ENCODE results near the gene PER2. TPM values are rescaled to one million over a fixed set of nuclear protein-coding genes. Genes with fewer than 3 reads are reported as not detected.
A peak's percentile ranks its signal among the peaks of the same experiment; 100 is the strongest.
"Not testable (repeated sequence)": the region's sequence is repeated elsewhere in the genome, so short reads cannot be mapped to it uniquely, and the experiment has no call there.

The PER2 gene, protein sequence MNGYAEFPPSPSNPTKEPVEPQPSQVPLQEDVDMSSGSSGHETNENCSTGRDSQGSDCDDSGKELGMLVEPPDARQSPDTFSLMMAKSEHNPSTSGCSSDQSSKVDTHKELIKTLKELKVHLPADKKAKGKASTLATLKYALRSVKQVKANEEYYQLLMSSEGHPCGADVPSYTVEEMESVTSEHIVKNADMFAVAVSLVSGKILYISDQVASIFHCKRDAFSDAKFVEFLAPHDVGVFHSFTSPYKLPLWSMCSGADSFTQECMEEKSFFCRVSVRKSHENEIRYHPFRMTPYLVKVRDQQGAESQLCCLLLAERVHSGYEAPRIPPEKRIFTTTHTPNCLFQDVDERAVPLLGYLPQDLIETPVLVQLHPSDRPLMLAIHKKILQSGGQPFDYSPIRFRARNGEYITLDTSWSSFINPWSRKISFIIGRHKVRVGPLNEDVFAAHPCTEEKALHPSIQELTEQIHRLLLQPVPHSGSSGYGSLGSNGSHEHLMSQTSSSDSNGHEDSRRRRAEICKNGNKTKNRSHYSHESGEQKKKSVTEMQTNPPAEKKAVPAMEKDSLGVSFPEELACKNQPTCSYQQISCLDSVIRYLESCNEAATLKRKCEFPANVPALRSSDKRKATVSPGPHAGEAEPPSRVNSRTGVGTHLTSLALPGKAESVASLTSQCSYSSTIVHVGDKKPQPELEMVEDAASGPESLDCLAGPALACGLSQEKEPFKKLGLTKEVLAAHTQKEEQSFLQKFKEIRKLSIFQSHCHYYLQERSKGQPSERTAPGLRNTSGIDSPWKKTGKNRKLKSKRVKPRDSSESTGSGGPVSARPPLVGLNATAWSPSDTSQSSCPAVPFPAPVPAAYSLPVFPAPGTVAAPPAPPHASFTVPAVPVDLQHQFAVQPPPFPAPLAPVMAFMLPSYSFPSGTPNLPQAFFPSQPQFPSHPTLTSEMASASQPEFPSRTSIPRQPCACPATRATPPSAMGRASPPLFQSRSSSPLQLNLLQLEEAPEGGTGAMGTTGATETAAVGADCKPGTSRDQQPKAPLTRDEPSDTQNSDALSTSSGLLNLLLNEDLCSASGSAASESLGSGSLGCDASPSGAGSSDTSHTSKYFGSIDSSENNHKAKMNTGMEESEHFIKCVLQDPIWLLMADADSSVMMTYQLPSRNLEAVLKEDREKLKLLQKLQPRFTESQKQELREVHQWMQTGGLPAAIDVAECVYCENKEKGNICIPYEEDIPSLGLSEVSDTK (N-terminal part only)
- 1 to 10 TPM; 6.4 to 8.1 TPM for total RNA-seq
- long read RNA-seq, partial matches to known transcripts: 0 of 1 reads
- long read RNA-seq, other reads (novel, unspliced or antisense): 1 of 1 reads

DNA sequence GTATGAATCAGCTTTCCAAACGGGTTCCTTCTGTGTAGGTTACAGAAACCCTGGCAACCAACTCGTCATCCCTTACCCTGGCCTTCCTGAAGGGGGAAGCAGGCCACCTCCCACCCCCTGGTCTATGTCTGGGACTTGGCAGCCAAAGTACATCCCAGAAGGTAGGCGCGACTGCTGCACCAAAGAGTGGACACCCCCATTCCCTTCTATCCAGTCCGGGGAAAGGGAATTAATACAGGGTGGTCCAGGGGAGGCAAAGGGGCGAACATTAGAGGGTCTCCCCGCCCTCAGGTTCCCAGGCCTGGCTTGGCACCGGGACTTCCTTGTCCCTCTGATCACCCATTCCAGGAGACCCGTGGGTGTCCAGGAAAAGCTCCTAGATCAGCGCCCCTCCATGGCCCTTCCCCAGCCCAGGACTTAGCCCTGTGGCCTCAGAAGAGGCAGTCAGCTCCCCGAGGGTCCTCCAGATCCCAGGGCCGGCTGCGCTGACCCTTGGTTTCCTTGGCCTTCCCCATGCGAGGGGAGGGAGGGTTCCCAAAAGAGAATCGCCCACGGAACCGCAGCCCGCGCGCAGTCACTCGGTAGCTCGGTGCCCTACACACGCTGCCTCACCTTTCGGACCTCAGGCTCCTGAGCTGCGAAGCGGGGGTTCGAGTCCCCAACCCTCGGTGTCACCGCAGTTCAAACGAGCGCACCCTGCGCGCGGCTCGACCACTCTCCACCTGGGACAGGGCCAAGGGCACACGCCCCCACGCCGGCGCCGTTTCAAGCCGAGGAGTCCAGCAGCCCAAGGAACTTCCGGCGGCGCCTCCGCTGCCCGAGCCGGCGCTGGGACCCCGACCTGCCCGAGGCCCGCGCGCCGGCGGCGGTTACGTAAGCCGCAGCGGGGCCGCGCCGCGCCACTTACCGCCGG, at the start of gene PER2:
PER2 (minus strand) TSS at position 874 of the 913 bp plus-strand sequence. CDS start 10,674 bp downstream, outside the sequence.
- intact Hi-C loops (cut with DNase I): no loop called here
- peak; percentile 31 to 35 for ATAC-seq
- peak; percentile 64 for DNase-seq

DNA sequence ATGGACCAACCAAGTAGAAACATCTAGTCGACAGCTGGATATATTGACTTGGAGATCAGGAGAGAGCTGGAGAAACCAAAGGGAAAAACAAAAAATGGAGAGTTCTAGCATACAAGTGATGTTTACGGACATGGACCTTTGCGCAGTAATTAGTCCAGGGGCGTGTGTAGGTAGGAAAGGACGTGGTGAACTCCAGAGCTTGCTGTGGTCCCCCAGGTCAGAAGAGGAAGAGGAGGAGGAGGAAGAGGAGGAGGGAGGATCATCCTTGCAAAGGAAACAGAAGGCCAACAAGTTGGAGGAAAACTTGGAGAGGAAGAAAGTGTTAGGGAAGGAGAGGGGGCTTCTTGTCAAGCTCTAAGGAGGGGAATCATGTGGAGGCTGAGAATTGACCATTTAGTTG, 49.4 kb upstream of the PER2 start:
- no peak for ATAC-seq
- intact Hi-C loops (cut with DNase I): no loop called here
- no peak for DNase-seq

DNA sequence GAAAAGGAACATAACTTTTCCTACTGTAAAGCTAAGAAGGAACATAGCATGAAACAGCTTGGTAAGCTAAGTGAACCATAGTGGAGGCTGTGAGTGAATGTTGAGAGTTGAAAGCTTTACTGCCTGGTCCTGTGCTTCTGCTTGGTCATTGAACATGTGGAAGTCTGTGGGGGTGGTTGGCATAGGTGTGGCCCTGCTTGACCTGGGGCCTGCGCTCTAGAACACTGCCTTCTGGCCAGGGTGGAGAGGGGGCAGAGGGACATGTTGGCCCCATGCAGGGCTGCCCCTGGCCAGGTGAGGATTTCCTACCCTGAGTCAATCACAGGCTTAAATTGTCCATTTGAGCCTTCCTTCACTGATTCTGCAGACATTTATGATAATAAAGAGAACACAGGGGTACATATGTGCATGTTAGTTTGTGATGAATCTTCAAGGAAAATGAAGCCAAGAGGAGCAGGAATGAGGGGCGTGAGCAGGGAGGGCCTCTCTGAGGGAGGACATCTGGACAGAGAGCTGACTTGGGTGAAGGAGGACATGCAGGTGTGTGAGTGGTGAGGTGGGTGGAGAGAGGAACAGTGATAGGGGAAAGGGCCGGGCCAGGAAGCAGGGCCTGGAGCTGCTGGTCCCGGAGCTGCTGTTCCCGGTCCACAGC, 48.5 kb upstream of the PER2 start:
- no peak for ATAC-seq
- intact Hi-C loops (cut with DNase I): no loop called here
- DNase-seq: no peak

DNA sequence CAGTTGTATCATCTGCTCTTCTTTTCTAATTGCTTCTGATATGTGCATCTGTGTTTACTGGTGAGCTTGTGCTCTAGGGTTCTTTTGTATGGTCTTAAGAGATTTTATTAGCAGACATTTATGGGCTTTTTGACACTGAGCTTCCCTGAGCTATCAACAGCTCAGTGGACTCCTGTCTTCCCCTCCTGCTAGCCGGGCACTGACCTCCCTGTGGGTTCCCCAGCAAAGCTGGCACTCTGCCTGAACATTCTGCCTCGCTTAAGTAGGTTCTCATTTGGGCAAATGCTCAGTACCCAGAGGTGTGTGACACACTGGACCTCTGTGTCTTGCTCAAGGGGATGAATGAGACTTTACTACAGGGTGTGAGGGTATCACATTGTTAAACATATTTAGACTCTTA, 47.7 kb upstream of the PER2 start:
- ATAC-seq: peak; percentile 79 to 83
- peak; percentile 57 for DNase-seq
- intact Hi-C loops (cut with DNase I): no loop called here

DNA sequence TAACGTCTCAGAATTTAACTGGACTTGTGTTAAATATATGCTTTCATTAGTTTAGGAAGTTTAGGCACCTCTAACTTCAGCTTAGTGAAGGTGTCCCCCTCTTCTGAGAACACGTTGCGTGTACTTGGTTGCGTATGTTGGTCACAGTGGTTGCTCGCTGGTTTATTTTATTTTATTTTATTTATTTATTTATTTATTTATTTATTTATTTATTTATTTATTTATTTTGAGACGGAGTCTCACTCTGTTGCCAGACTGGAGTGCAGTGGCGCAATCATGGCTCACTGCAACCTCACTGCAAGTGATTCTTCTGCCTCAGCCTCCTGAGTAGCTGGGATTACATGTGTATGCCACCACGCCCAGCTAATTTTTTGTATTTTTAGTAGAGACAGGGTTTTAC, 47.2 kb upstream of the PER2 start:
- DNase-seq; intact Hi-C loops (cut with DNase I); ATAC-seq: not testable (repeated sequence)

DNA sequence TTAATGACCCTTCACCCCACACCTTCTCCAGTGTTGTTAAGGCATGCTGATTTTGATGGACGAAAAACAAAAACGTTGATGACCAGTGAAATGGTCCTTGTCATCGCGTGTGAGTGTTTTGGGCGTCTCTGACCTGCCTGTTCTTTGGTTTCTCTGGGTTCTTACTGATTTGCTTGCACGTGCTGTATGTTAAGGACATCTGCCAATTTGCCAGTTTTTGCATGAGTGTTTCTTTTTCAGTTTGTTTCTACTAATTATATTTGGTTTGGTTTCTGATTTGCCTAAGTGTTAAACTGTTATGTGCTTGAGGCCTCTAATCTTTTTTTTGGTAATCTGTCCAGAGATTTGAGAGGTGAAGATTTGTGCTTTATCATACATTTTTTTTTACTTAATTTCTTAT, 46.5 kb upstream of the PER2 start:
- DNase-seq (no peak), ATAC-seq (no peak)
- intact Hi-C loops (cut with DNase I): no loop called here

DNA sequence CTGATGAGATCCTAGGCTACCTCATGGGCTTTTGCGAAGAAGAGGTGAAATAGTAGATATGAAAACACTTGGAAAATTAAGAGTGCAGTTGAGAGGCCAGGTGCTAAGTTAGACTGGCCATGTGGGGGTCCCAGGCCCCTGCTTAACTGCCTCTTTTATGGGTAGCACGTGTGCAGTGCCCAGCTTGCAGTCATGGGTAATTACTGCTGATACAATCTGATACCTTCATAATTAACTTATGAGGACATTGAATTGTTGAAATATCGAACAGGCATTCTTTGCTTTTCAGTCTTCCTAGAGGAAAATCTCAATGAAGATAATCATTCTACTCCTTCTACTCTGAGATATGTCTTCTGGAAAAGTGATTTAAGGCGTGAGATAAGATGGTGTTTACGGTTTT, 43.5 kb upstream of the PER2 start:
- DNase-seq: no peak
- ATAC-seq: no peak
- intact Hi-C loops (cut with DNase I): no loop called here

DNA sequence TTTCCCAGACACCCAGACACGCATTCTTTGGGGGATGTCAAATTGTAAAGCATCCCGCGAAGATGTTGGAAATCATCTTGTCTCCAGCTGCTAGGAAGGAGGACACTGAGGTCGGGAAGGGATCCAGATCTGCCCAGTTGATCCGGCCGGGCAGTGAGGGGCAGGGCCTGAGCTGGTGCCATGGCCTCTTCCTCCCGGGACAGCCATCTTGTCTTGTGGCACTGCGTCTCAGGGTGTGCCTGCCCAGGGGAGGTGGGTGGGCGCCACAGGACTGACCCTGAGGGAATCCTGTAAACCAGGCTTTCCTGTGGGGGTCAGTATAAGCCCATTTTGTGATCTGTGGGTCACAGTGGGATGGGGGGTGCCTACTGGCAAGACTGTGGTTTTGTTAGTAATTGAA, 42.0 kb upstream of the PER2 start:
- intact Hi-C loops (cut with DNase I): no loop called here
- ATAC-seq: no peak
- no peak for DNase-seq

DNA sequence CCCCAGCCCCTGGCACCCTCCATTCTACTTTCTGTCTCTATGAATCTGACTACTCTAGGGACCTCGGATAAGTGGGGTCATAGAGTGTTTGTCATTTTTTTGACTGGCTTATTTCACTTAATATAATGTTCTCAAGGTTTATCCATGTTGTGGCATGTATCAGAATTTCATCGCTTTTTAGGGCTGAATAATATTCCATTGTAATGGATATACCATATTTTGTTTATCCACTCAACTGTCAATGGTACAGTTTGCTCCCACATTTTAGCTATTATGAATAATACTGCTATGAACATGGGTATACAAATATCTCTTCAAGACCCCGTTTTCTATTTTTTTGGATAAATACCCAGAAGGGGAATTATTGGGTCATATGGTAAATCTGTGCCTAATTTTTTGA, 39.3 kb upstream of the PER2 start:
- DNase-seq (no peak), ATAC-seq (no peak)
- intact Hi-C loops (cut with DNase I): no loop called here

DNA sequence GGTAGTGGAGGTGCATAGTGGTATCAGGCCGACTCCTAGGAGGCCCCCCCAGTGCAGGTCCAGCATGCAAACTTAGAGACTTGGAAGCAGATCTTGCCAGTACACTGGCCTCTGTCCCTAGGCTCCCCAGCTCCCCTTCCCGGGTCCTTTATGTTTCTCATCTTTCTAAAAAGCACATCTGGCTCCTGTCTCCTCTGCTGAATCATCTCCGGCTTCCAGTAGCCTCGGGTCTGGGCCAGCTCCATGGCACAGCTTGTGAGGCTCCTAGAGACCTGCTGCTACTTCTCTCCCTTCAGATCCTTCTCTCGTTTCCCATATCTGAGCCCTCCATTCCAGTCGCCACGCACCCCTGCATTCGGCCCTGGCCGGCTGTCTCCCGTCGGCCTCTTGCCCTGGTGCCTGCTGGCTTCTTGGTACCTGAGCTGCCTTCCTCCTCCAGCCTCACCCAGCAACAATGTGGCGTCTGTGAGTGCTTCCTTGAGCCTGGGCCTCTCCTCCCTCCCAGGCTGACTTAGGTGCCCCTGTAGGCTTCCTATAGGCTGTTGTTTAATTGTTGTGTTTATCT, 38.5 kb upstream of the PER2 start:
- no peak for DNase-seq
- intact Hi-C loops (cut with DNase I): no loop called here

DNA sequence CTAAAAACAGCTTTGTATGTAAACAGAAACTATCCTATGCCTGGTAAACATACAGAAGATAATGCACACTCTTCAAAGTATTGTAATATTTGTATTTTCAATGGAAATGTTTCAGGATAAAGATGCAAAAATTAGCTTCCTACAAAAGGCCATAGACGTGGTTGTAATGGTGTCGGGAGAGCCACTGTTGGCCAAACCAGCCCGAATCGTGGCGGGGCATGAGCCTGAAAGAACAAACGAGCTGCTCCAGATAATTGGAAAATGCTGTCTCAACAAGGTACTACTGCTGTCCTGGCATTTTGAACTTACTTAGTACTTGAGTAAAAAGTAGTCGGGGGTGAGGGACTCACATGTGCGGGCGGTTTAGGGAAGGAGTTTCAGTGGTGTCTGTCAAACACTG, 37.3 kb upstream of the PER2 start:
- intact Hi-C loops (cut with DNase I): no loop called here
- no peak for ATAC-seq
- no peak for DNase-seq

More for the DNA sequence above, 38.5 kb upstream of the PER2 start:
- ATAC-seq: no peak

DNA sequence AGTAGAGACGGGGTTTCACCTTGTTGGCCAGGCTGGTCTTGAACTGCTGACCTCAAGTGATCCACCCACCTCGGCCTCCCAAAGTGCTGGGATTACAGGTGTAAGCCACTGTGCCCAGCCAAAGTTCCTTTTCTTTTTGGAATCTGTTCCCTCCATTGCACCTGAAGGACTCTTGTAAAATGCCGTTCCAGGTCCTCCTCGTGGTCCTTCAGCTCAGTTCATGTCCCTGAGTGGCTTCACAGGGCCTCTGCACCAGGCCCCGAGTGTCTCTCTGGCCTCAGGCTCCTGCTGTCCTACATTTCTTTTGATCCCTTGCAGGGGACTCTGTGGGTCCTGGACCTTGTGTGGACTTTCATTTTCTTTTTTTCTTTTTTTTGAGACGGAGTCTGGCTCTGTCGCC, 35.8 kb upstream of the PER2 start:
- ATAC-seq; DNase-seq; intact Hi-C loops (cut with DNase I): not testable (repeated sequence)

DNA sequence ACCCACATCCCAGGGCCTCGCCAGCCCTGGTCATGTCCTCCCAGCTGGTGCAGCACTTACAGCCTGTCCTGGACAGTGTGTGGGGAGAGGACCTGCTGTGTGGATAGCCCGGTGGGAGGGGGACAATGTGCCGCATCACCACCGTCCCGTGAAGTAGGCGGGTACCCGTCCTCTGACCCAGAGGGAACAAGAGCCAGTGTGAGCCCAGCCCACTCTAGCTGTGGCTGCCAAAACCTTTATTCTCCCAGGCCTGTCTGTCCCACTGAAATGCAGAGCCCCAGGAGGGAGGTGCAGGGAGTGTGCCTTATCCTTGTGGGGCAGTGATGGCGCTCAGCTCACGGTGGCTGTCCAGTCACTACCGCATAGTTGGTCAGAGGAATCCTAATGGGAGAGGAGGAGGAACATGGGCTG, 33.6 kb upstream of the PER2 start:
- ATAC-seq: no peak
- intact Hi-C loops (cut with DNase I): no loop called here
- no peak for DNase-seq

DNA sequence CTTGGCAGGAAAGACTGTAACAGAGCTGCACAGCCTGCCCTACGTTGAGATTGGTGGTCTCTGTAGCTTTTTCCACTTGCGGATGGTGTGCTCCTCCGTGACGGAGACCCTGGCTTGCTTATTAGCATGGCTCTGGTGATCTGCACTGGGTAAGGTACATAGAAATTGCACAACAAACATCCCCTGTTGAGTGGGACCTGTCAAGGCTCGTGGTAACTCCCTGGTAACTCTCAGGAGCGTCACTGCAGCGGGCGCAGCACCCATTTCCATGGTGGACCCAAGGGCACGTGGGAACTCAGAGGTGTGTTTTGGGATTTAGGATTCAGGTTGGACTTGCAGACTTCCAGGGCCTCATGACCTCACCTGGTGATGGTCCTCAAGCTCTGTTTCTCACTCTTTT, 33.1 kb upstream of the PER2 start:
- intact Hi-C loops (cut with DNase I): no loop called here
- no peak for DNase-seq
- no peak for ATAC-seq

DNA sequence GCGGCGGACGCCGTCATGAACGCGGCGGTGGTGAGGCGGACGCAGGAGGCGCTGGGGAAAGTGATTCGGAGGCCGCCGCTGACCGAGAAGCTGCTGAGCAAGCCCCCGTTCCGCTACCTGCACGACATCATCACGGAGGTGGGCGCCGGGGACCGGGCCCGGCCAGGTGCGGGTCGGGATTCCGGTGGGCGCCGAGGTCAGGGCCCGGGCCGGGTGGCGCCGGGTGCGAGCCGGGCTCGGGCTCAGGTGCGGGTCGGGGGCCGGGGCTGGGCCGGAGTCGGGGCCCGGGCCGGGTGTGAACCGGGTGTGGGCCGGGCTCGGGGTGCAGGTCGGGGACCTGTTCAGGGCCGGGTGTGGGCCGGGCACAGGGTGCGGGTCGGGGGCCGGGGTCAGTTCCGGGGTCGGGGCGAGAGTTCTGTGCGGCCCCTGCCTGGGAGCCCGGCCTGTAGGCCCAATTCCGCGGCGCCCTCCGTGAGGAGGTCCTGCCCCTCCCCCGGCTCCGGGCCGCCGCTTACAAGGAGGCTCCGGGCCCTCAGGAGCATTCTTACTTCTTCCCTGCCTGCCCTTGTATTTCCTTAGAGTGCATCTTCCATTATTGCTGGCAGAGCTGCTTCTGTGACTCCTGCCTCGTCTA, 32.4 kb upstream of the PER2 start:
- intact Hi-C loops (cut with DNase I): no loop called here
- ATAC-seq (peak; percentile 3), DNase-seq (no peak)

DNA sequence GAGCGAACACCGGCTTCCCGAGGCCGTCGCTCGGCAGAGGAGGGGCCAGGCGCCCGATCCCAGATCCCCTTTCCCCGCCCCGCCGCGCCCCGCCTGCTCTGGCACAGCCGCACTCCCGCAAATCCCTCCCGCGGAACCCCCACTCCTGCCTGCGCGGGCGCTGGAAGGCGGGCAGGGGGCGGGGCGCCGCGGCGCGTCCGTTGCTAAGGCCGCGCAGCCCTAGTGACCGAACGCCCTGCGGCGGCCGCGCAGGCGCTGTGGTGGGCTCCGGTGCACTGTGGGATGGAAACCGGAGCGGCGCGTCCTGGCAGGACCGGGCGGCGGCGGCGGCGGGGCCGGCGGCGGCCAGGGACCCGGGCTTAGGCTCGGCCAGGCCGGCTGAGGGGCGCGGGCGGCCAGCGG, 31.8 kb upstream of the PER2 start, which contains the start of gene TRAF3IP1:
TRAF3IP1 (plus strand) TSS at position 273 of the 402 bp plus-strand sequence. CDS start 145 bp downstream, outside the sequence.
- peak; percentile 98 to 99 for ATAC-seq
- intact Hi-C loops (cut with DNase I): no loop called here

DNA sequence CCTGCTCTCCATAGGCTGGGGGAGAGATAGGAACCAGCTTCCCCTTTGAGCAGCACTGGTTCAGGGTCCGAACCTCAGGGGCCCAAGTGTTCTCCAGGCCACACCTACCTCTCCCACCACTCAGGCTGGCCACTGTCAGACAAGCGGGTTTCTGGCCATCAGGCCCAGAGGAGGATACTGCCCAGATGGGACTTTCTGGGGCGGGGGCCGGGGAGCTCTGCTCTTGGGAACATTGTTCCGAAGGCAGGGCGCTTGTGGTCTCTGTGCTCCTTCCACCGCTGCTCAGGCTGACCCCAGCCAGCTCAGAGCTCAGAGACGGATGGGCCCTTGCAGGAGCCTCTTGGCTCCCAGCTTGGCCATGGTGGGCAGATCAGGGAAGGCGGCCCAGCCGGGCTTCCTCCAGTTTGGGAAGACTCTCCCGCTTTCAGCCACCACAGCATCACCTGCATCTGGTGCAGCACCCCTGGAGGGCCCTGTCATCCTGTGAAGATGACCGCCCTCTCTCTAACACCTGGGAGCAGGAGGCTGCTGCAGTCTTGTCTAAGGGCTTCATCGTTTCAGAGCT, 26.7 kb upstream of the PER2 start:
- ATAC-seq (no peak), DNase-seq (no peak)
- intact Hi-C loops (cut with DNase I): no loop called here

More for the DNA sequence above, 31.8 kb upstream of the PER2 start, which contains the start of gene TRAF3IP1:
- peak; percentile 95 for DNase-seq

All from left cardiac atrium (tissue), 4 donors.